ENCODE data around the gene KCTD5. TPM values are rescaled to one million over a fixed set of nuclear protein-coding genes. Genes with fewer than 3 reads are reported as not detected.

KCTD5 gene
- total and polyA plus RNA-seq, 4 donors, result 17.1 to 31.8 (median 24.7) TPM

DNA sequence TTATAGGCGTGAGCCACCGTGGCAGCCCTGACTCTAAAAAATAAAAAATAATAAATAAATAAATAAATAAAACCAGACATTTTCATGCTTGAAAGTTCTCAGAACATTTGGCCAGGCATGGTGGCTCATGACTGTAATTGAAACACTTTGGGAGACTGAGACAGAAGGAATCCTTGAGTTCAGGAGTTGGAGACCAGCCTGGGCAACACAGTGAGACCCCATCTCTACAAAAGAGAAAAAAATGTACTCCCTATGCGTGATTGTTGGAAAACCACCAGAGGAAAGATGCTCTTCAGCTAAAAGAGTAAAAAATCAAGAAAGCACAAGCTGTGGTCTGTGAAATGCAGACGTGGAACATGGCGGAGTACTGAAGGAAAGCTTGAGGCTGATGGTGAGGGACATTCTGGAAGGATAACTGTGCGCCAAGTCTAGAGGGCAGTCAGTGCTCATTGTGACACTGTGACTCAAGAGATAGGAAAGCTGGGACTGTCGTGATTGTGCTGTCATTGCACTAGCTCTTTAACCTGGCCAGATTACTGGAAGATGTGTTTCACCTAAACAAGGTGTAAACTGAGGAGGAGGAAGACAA lies 41.9 kb downstream of the KCTD5 start:
- ATAC-seq (ENCODE audit: insufficient read depth, low FRiP score) (no peak), DNase-seq (no peak)
- WGBS, 2 donors, result 79 to 85% methylated on average over 7 of the region's 7 CpGs
- Histone ChIP-seq H3K4me3 (no peak overlapping the region), H3K27ac (ENCODE audit: low read depth in 1 of 2, low read length in 1 of 2) (no peak overlapping the region), H3K36me3 (ENCODE audit: control insufficient read depth in 4 of 4, insufficient read depth in 4 of 4, low read length in 4 of 4) (no peaks in the 10 kb centered on the region), H3K27me3 (ENCODE audit: control insufficient read depth in 3 of 3, insufficient read depth in 3 of 3, low read length in 2 of 3) (no peaks in the 10 kb centered on the region), H3K9ac (ENCODE audit: insufficient read depth in 1 of 2, low read length in 2 of 2) (no peak overlapping the region), H3K9me3 (ENCODE audit: control insufficient read depth in 4 of 4, insufficient read depth in 3 of 4, low read length in 3 of 4) (no peaks in the 10 kb centered on the region), H3K4me1 (ENCODE audit: control insufficient read depth in 5 of 5, insufficient read depth in 5 of 5, low read length in 5 of 5) (peaks cover 0 to 8% (median 0%) of the 10 kb centered on the region in 5 donors)
- TF ChIP-seq CTCF (IDR thresholded peaks at IDR 0.05; ENCODE audit: control extremely low read depth, extremely low read depth), result no peak

- ATAC-seq (ENCODE audit: insufficient read depth, low FRiP score) (no peak), DNase-seq (no peak)
- no peak overlapping the region for H3K9ac ChIP-seq (ENCODE audit: insufficient read depth in 1 of 2, low read length in 2 of 2)
- no peaks in the 10 kb centered on the region for H3K9me3 ChIP-seq (ENCODE audit: control insufficient read depth in 4 of 4, insufficient read depth in 3 of 4, low read length in 3 of 4)
- TF ChIP-seq CTCF (IDR thresholded peaks at IDR 0.05; ENCODE audit: control extremely low read depth, extremely low read depth), result no peak
- no peaks in the 10 kb centered on the region for H3K36me3 ChIP-seq (ENCODE audit: control insufficient read depth in 4 of 4, insufficient read depth in 4 of 4, low read length in 4 of 4)
- no peak overlapping the region for H3K27ac ChIP-seq (ENCODE audit: low read depth in 1 of 2, low read length in 1 of 2)
- peaks cover 0 to 4% (median 0%) of the 10 kb centered on the region in 5 donors for H3K4me1 ChIP-seq (ENCODE audit: control insufficient read depth in 5 of 5, insufficient read depth in 5 of 5, low read length in 5 of 5)
- no peak overlapping the region for H3K4me3 ChIP-seq
- H3K27me3 ChIP-seq (ENCODE audit: control insufficient read depth in 3 of 3, insufficient read depth in 3 of 3, low read length in 2 of 3), result no peaks in the 10 kb centered on the region
- 69 to 79% methylated on average over 16 of the region's 16 CpGs for WGBS, 2 donors
Observed at GRCh38 chr16:2724816-2725348, 42.6 kb downstream of the KCTD5 start.

DNA sequence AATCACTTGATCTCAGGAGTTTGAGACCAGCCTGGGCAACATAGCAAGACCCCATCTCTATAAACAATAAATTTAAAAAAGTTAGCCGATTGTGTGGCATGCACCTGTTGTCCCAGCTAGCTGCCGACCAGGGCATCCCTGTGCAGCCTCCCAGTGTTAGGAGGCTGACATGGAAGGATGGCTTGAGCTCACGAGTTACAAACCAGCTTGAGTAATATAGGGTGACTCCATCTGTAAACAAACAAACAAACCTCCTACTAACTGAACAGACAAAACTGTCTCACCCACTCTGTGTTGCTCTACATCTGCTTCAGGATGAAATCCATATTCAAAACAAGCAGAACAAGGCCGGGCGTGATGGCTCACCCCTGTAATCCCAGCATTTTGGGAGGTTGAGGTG lies 44.6 kb downstream of the KCTD5 start:
- no peak overlapping the region for H3K27ac ChIP-seq (ENCODE audit: low read depth in 1 of 2, low read length in 1 of 2)
- no peak overlapping the region for H3K9ac ChIP-seq (ENCODE audit: insufficient read depth in 1 of 2, low read length in 2 of 2)
- TF ChIP-seq CTCF (IDR thresholded peaks at IDR 0.05; ENCODE audit: control extremely low read depth, extremely low read depth), result no peak
- no peaks in the 10 kb centered on the region for H3K9me3 ChIP-seq (ENCODE audit: control insufficient read depth in 4 of 4, insufficient read depth in 3 of 4, low read length in 3 of 4)
- 84 to 96% methylated on average over 5 of the region's 5 CpGs for WGBS, 2 donors
- H3K27me3 ChIP-seq (ENCODE audit: control insufficient read depth in 3 of 3, insufficient read depth in 3 of 3, low read length in 2 of 3), result no peaks in the 10 kb centered on the region
- H3K4me1 ChIP-seq (ENCODE audit: control insufficient read depth in 5 of 5, insufficient read depth in 5 of 5, low read length in 5 of 5), result no peaks in the 10 kb centered on the region
- no peaks in the 10 kb centered on the region for H3K36me3 ChIP-seq (ENCODE audit: control insufficient read depth in 4 of 4, insufficient read depth in 4 of 4, low read length in 4 of 4)
- ATAC-seq (ENCODE audit: insufficient read depth, low FRiP score), result no peak
- DNase-seq, result no peak
- no peak overlapping the region for H3K4me3 ChIP-seq

DNA sequence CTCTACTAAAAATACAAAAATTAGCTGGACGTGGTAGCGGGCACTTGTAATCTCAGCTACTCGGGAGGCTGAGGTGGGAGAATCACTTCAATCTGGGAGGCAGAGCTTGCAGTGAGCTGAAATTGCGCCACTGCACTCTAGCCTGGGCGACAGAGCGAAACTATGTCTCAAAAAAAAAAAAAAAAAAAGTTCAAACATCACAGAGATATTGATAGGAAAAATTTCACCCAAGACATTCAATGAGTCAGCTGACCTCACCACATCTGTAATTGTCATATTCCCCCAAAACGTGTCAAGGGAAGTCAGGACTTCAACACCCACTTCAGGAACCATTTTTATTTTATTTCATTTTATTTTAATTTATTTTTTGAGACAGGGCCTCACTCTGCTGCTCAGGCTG lies 45.7 kb downstream of the KCTD5 start:
- 83 to 84% methylated on average over 7 of the region's 7 CpGs for WGBS, 2 donors
- Histone ChIP-seq H3K27ac (ENCODE audit: low read depth in 1 of 2, low read length in 1 of 2) (no peak overlapping the region), H3K4me3 (no peak overlapping the region), H3K9me3 (ENCODE audit: control insufficient read depth in 4 of 4, insufficient read depth in 3 of 4, low read length in 3 of 4) (no peaks in the 10 kb centered on the region), H3K4me1 (ENCODE audit: control insufficient read depth in 5 of 5, insufficient read depth in 5 of 5, low read length in 5 of 5) (no peaks in the 10 kb centered on the region), H3K36me3 (ENCODE audit: control insufficient read depth in 4 of 4, insufficient read depth in 4 of 4, low read length in 4 of 4) (no peaks in the 10 kb centered on the region), H3K9ac (ENCODE audit: insufficient read depth in 1 of 2, low read length in 2 of 2) (no peak overlapping the region), H3K27me3 (ENCODE audit: control insufficient read depth in 3 of 3, insufficient read depth in 3 of 3, low read length in 2 of 3) (no peaks in the 10 kb centered on the region)
- TF ChIP-seq CTCF (IDR thresholded peaks at IDR 0.05; ENCODE audit: control extremely low read depth, extremely low read depth), result no peak
- DNase-seq (no peak), ATAC-seq (ENCODE audit: insufficient read depth, low FRiP score) (no peak)

All from lung (tissue), 12 donors.